Spleen (tissue), 7 donors: ENCODE data around the gene TMEM176B.

Experiments
- CTCF ChIP-seq, 11 experiments: fragments of 200-600 bp in 7 of 11; fragments of 450-650 bp in 4 of 11; sonication (generic) in 4 of 11; IDR thresholded peaks in 8 of 11; conservative IDR thresholded peaks in 3 of 11; 1 replicate in 7 of 11; 2 replicates in 4 of 11; pipeline versions ENCODE4 v1.4.0 to v1.8.0; 2016 to 2021; ENCODE audit warnings: antibody characterized with exemption in 11 of 11, inconsistent platforms in 4 of 11, mild to moderate bottlenecking in 1 of 11
- POLR2A ChIP-seq, 3 donors: fragments of 450-650 bp; IDR thresholded peaks; one replicate each; pipeline ENCODE4 v1.5.1; 2017; ENCODE audit warnings: antibody characterized with exemption in 3 of 3, mild to moderate bottlenecking in 1 of 3
- POLR2AphosphoS5 ChIP-seq, 3 donors: sonication (generic); formaldehyde crosslinking; IDR thresholded peaks; one replicate each; pipeline ENCODE4 v1.5.1; 2017; ENCODE audit warnings: antibody characterized with exemption in 3 of 3
- donor health status: DM: no; HTN: no; CAD: no; lungs with moderate emphysema.
- donor health status: DM: no; HTN: no; CAD: no.
- donor health status: DM: no; HTN: no; CAD: no.

- TF ChIP-seq CTCF (IDR thresholded peaks at IDR 0.05 in 8 of 11, conservative IDR thresholded peaks at IDR 0.05 in 3 of 11): peak; percentile 26 to 70 (median 59)
- TF ChIP-seq POLR2A (IDR thresholded peaks at IDR 0.05): no peak
- no peak for TF ChIP-seq POLR2AphosphoS5 (IDR thresholded peaks at IDR 0.05)
Observed at GRCh38 chr7:150756858-150757257, 43.3 kb downstream of the TMEM176B start.
